Fibroblast of skin of left biceps (primary cell): ENCODE measurements around the gene PSKH1.
A peak's percentile ranks its signal among the peaks of the same experiment; 100 is the strongest.
"Not testable (repeated sequence)": the region's sequence is repeated elsewhere in the genome, so short reads cannot be mapped to it uniquely, and the experiment has no call there.

Experiments
- DNase-seq, 2 experiments: peaks; one replicate each; pipeline ENCODE4 v3.0.0-alpha.2; 2013; ENCODE audit warnings: low read depth in 2 of 2

Gene PSKH1

GRCh38 chr16:67886387-67886786 is 6.7 kb upstream of the PSKH1 start:
- DNase-seq: no peak

DNA sequence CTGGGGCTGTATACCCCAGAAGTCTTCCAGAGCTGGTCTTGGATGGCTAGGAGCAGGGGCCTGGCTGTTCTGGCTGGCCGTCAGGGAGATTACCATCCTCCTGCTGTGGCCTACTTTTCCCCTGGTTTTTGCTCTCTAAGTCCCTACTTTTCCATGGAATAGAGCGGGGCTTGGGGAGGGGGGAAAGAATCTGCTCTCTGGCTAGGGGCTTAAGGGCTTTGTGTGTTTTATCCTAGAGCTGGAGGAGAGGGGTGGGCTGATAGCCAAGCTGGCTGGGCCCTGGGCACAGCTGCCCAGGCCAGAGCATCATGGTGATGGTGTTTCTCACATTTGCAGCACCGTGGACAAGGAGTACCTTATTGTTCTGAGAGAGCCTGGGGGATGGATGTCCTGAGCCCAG is 4.7 kb upstream of the PSKH1 start:
- no peak for DNase-seq

- DNase-seq: no peak
Measured at GRCh38 chr16:67892375-67892774, 679 bp upstream of the PSKH1 start.

DNA sequence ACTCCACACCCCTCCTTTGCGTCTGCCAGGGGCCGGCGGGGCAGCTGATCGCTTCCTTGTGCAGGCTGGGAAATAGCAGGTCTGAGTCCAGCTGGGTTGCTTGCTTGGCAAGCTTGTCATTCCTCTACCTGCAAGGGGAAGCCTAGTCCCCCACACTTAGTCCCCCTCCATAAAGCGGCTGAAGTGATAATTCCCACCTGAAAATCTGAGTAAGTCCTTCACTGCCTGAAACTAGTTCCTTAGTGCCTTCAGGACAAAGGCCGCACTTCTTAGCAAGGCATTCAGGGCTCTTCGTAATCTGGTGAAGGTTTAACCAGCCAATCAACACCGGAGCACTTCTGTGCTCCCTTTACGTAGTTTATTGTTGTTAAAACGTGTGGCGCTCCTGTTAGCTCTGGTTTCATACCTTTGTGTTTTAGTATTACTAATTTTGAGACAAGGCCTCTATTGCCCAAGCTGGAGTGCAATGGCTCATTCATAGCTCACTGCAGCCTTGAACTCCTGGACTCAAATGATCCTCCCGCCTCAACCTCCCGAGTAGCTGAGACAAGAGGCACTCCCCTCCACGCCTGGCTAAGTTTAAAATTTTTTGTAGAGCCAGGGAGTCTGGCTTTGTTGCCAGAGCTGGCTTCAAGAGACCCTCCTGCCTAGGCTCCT is 817 bp downstream of the PSKH1 start:
- no peak for DNase-seq

DNA sequence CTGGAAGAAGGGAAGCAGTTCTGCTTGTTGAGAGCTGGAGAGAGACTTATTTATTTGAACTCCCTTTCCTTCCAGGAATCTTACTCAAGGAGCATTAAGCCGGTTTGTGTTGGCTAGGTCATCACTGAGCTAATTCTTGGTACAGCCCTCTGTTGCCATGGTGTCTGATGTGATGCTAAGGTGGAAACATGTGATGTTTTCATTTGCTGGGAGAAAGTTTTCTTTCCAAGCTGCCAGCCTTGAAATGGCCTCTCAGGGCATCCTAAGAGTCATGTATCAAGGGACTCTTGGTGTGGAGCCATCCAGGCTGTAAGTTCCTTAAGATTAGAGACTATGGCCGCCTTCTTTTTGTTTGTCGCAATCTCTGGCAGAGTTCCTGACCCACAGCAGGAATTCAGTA is 4.2 kb downstream of the PSKH1 start:
- DNase-seq: no peak

DNA sequence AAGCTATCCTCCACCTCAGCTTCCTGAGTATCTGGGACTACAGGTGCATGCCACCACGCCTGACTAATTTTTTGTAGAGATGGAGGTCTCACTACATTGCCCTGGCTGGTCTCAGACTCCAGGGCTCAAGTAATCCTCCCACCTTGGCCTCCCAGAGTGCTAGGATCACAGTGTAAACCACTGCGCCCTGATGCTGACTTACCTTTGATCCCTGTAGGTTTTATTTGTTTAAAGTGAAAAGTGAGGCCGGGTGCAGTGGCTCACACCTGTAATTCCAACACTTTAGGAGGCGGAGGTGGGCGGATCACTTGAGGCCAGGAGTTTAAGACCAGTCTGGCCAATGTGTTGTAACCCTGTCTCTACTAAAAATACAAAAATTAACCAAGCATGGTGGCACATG is 8.7 kb downstream of the PSKH1 start:
- DNase-seq: no peak

- DNase-seq: no peak
Measured at GRCh38 chr16:67902831-67903230, 9.8 kb downstream of the PSKH1 start.

- no peak for DNase-seq
Measured at GRCh38 chr16:67907397-67908180, 14.5 kb downstream of the PSKH1 start.

GRCh38 chr16:67909056-67909742 is 16.1 kb downstream of the PSKH1 start:
- no peak for DNase-seq

DNA sequence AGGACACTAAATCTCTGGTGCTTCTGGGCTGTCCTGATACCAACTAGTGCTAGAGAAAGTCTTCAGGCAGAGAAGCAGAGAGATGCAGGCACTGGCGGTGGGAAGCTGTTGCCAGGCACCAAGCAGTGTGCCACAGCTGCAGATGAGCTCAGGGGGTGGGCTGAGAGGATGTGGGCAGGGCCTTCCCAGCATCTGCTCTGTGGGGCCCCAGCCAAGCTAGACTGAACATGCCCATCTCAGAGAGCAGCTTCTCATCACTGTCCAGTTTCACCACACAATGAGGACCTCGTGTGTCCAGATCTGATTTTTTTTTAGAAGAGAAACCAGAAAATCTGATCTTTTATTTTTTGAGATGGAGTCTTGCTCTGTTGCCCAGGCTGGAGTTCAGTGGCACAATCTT is 17.1 kb downstream of the PSKH1 start:
- DNase-seq: no peak

DNA sequence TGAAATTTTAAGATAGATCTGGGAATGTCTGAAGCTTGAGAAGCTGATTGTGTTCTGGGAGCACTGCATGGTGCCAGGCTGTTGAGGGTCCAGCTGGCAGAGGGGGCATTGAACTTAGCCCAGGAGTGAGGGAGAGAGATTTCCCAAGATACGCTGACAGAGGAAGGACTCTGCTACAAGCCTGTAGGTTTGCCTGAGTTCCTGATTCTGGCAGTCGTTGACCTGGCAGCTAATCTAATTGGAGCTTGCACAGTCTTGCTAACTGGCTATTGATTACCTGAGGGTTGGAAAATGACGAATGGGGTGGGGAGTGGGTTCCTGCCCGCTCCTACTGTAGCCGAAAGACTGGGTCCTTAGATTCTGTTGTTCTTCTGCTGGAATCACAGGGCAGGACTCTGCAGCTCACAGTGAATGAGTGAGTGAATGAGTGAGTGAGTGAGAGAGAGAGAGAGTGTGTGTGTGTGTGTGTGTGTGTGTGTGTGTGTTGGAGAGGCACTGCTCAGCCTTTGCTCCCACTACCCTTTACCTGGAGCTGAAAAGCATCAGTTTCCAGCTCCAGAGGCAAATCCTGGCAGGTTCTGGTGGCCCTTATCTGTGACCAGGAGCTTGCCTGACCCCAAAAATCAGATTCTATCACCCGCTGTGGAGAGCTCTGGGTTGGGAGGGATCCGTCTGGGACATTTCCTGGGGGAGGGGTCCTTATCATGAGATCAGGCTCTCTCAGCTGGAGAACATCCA is 21.9 kb downstream of the PSKH1 start:
- no peak for DNase-seq

DNA sequence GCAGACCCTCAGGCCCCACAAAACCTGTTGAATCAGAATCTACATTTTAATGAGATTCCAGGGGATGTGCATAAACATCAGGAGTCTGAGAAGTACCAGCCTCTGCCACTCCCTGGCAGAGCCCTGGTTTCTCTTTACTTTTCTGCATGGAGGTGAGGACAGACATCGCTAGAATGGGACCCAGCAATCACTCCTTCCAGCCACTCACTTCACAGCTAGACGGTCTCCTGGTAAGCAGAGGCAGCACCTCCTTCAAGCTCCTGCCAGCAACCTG is 22.4 kb downstream of the PSKH1 start:
- DNase-seq: not testable (repeated sequence)

GRCh38 chr16:67915831-67916723 is 23.0 kb downstream of the PSKH1 start:
- no peak for DNase-seq

DNA sequence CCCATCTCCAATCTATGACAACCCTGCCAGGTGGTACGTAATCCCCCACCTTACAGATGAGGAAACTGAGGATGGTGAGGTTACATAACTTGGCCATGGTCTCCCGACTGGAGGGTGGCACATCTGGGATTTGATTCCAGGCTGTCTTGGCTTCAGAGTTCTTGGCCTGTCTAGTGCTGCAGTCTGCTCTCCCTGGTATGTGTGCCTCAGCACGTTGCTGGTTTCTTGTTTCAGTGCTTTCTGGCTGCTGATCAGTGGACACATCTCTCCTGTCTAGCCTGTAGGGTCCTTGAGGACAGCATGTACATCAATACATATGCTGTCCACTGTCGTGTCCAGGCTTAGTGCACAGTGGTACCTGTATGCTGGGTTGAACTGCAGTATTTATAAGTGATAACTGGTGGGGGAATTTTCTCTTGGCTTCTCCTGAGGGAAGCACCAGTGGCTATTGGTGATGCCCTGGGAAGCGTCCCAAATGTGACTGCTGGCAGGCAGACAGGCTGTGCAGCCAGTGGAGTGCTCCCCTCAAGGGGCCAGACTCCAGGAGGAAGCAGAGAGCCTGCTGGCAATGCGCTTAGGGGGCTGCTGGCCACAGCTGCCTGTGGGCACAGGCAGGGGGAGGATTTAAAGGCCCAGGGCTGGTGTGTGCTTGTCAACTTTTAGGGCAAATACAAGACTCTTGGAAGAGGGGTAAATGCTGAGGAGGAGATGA is 24.2 kb downstream of the PSKH1 start:
- no peak for DNase-seq

DNA sequence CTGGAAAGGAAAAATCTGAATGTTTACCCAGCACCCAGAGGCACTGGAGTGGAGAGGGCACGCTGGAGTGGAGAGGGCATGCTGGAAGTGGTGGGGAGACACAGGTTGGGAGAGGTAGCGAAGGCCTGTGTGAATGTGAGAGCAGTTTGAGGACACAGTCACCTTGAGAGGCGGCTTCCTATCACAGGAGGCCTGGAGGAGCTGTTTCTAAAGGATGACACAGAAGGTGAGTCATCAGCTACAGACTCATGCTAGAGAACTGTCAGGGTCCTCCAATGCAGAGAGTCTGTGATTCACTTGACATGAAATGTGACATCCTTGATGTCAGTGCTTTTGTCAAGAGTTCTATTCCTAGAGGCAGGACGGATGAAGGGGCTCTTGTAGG is 24.8 kb downstream of the PSKH1 start:
- DNase-seq: peak in 1 of 2 experiments; percentile 17

DNA sequence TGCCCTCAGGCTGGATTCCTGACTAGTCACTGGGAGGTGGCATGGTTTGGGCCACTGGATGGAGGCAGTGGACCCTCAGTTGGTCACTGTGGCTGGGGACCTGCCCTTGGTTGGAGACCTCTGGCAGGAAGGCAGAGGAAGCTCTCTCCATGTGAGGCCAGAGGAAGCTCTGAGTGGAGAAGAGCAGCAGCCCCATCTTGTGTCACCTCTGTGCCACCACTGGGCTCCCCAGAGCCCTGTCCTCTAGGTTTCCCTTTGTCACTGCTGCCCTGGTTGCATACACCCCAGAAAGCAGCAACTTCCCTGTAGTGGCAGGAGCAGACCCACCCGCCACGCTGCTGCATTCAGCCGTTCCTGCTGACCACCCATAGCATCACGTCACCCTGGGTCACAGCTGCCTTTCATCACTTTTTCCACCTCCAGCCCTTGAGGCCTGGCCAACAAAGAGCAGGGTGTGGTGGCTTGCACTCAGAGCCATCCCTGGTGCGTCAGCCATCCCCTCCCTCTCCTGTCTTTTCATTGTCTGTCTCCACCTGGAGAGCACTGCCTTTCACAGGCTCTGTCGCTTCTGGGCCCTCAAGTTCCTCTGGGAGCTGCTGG is 26.7 kb downstream of the PSKH1 start:
- no peak for DNase-seq

DNA sequence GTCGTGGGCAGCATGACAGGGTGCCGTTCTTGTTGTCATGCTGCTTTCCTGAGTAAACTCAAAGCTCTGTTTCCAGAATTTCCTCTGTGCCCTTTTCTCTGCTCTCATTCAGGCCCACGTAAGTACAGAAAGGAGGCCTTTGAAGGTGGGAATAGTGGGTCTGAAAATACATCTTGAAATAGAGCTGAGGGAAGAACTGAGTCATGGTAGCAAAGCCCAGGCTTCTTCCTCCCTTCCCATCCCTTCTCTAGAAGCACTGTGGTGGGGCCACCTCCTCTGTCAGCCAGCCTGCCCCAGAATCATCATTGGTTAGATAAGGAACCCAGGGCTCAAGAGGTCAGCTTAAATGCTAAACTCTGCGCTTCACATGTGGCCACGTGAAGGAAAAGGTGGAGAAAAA is 29.2 kb downstream of the PSKH1 start:
- DNase-seq: no peak

- DNase-seq: no peak
Measured at GRCh38 chr16:67922740-67923139, 29.7 kb downstream of the PSKH1 start.

DNA sequence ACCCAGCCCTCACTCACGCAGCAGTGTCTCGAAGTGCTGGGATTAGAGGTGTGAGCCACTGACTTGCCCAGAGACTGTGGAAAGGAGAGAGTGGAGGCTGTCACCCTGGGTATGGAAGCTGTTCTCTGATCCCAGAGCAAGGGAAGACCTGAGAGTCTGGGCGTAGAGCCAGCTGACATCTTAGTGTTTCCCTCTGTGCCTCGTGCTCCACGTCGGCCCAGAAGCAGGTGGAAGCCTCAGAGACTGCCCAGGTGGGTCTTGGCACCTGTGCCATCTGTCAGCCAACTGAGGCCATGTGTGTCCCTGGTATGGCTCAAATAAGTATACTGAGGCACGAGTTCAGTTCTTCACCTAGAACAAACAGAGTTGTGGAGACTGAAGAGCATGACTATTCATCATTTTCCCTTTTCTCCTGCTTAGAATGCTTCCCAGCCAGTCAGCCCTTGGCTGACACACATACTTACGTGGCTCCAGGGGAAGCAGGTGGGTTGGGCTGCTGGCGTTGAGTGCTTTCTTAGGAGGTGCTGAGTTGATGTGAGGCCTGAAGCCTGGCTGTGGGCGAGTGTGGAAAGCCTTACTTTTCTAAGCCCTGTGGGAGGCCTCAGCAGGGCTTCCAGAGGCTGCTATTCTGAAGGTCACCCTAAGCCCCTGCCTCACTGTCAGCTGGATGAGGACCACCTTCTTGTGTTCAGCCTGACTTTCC is 30.5 kb downstream of the PSKH1 start:
- DNase-seq: no peak
